Fibroblast of skin of left quadriceps (primary cell): ENCODE data around the gene INPP4B.
A peak's percentile ranks its signal among the peaks of the same experiment; 100 is the strongest.

Experiments
- DNase-seq, 2 experiments: peaks; one replicate each; pipeline ENCODE4 v3.0.0-alpha.2; 2013; ENCODE audit warnings: low read depth in 2 of 2

The INPP4B gene

DNA sequence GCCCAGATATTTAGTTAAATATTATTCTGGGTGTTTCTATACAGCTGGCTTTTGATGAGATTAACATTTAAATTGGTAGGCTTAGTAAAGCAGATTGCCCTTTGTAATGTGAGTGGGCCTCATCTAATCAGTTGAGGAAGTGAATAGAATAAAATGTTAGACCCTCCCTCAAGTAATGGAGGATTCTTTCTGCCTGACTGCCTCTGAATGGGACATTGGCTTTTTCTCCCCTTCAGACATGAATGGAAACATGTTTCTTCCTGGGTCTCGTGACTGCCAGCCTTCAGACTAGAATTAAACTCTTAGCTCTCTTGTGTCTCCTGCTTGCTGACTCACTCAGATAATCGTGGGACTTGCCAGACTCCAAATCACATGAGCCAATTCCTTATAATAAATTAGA is 266.7 kb downstream of the INPP4B start:
- DNase-seq, result no peak

- DNase-seq, result no peak
These were observed 271.8 kb downstream of the INPP4B start for GRCh38 chr4:142574306-142574705.

GRCh38 chr4:142572071-142572470 is 274.0 kb downstream of the INPP4B start:
- no peak for DNase-seq

DNA sequence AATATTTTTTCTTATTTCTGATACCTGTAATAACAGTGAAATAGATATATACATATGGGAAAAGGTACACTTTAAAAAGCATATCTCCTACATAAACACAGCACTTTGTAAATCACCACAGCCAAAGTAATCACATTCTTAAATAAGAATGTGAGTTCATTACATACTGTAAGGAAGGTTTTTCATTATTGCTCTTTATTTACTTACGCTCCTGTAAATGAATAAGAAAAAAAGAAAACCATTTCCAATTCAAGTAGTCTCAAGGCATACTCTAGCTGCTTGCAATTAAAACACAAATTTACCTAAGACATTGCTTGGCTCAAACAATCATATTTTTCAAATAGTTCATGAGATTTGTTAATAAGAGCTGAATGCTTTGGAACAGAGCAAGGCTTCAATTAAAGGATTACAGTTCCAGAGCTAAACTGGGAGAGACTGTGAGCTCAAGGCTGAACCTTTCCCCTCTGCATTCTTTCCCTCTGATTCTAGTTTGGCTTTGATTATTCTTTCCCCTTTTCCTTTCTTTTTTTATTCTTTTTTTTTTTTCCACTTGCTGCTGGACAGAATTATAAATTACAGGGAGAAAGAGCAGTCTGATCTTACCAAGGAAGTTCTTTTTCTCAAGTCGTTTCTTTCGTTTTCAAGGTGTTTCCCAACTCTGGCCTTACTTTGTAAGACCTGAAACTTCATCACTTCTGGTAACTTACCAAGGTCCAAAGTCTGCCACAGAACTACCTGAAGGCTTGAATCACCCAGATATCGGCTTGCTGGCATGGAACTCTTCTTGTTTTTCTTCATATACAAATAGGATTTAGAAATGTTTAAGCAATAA is 278.3 kb downstream of the INPP4B start:
- peak; percentile 25 to 36 for DNase-seq

GRCh38 chr4:142567199-142567598 is 278.9 kb downstream of the INPP4B start:
- no peak for DNase-seq

DNA sequence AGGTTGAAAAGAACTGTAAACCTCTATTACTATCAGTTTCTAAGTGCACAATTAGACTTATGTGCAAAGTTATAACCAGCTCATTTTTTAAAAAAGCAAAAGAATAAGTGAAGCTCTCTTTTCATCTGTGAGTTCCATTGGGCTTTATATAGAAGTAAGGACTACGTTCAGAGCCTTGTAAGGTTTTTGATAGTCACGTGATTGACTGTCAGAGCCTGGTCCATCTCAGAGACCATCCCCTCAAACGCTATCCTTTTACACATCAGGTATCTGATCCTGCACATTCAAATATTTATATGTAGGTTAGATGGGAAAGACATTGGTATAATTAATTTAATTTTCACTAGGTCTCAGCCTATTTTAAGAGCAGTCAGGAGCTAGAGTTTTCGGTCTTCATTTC is 279.3 kb downstream of the INPP4B start:
- DNase-seq, result no peak

GRCh38 chr4:142566243-142566642 is 279.9 kb downstream of the INPP4B start:
- no peak for DNase-seq

GRCh38 chr4:142565771-142566170 is 280.3 kb downstream of the INPP4B start:
- no peak for DNase-seq

DNA sequence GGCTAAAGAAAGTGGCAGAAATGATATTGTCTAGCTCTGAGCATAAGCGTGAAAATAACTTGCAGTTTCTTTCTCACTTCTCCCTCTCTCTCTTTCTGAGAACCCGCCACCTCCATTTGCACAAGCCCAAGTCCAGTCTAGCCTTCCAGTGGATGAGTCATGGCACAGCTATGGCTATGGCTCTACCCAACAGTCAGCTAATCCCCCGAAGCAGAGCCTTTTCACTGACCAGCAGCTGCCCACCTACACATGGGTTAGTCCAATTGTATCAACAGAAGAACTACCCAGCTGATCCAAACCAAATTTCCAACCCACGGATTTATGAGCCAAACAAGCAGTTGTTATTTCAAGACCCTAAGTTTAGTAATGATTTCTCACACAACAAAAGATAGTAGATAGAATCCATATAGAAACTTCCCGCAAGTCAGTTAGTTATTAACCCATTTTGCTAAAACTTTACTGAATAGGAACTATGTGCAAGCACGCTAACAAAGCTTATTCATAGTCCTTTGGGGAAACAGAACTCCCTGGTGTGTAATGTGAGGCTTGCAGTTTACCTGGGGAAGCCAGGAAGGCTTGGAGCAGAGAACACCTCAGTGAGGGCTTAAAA is 282.3 kb downstream of the INPP4B start:
- DNase-seq, result no peak

- no peak for DNase-seq
These were observed 286.1 kb downstream of the INPP4B start for GRCh38 chr4:142559986-142560385.

- peak; percentile 50 to 52 for DNase-seq
These were observed 287.2 kb downstream of the INPP4B start for GRCh38 chr4:142558851-142559250.

GRCh38 chr4:142557239-142557801 is 288.8 kb downstream of the INPP4B start:
- no peak for DNase-seq

GRCh38 chr4:142556570-142557238 is 289.4 kb downstream of the INPP4B start:
- no peak for DNase-seq

GRCh38 chr4:142556048-142556447 is 290.1 kb downstream of the INPP4B start:
- DNase-seq, result no peak

GRCh38 chr4:142554412-142554811 is 291.7 kb downstream of the INPP4B start:
- DNase-seq, result no peak

GRCh38 chr4:142551517-142552305 is 294.4 kb downstream of the INPP4B start:
- no peak for DNase-seq

DNA sequence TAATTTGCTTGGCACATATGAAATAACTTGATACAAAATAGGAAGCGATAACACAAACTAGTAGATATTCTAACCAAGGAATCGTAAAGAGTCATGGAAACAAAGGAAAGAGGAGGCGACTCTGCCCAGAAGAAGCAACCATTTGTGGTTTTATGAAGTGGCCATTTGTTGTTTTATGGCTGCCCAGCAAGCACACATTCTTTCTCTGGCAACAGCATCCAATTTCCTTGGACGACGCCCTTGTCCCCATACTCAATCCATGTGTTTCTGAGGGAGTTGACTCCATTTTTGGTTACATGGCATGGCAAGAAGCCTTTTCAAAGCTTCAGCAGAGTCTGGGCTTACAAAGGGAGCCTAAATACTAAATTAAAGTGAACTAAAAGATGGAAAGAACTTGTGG is 295.1 kb downstream of the INPP4B start:
- DNase-seq, result no peak

- DNase-seq, result peak; percentile 37 to 42
These were observed 296.2 kb downstream of the INPP4B start for GRCh38 chr4:142549726-142550463.

- no peak for DNase-seq
These were observed 296.9 kb downstream of the INPP4B start for GRCh38 chr4:142549248-142549647.

- no peak for DNase-seq
These were observed 297.6 kb downstream of the INPP4B start for GRCh38 chr4:142548491-142548890.

GRCh38 chr4:142547974-142548373 is 298.1 kb downstream of the INPP4B start:
- no peak for DNase-seq
